HG03457 (cell line): Measurements from ENCODE around the gene DPP3.

ENCODE experiments used
- ATAC-seq: cut with Tn5 transposase; IDR thresholded peaks from one replicate; pipeline ENCODE4 v1.9.1; 2021; ENCODE audit warnings: moderate number of reproducible peaks; ENCODE audit not compliant: unreplicated experiment

Gene DPP3

DNA sequence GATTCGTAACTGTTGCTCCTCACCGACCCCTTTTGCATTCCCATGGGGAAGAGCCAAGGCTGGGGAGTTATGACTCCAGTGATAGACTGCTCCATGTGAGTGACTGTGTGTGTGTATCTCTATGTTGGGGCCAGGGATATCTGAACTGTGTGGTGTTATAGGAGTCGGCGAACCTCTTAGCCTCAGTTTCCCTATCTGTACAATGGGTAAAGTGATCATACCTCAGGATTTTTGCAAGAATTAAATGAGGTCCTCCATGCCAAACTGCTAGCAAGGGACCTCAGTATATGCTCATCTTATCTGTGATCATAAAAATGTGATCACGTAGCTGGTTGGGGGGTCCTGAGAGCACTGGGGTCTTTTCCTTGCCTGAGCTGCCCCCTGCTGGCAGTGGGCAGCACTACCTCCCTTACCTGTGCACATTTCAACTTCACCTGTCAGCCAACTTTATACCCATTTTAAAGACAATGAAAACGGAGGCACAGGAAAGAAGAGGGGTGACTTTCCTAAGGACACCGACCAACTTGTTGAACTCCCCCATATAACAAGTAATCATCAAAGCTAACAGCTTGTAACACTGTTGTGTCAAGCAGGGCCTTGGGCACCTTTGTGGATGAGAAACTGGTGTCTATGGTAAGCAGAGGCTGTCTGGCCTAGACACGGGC, 1.4 kb upstream of the DPP3 start:
- ATAC-seq: no peak

DNA sequence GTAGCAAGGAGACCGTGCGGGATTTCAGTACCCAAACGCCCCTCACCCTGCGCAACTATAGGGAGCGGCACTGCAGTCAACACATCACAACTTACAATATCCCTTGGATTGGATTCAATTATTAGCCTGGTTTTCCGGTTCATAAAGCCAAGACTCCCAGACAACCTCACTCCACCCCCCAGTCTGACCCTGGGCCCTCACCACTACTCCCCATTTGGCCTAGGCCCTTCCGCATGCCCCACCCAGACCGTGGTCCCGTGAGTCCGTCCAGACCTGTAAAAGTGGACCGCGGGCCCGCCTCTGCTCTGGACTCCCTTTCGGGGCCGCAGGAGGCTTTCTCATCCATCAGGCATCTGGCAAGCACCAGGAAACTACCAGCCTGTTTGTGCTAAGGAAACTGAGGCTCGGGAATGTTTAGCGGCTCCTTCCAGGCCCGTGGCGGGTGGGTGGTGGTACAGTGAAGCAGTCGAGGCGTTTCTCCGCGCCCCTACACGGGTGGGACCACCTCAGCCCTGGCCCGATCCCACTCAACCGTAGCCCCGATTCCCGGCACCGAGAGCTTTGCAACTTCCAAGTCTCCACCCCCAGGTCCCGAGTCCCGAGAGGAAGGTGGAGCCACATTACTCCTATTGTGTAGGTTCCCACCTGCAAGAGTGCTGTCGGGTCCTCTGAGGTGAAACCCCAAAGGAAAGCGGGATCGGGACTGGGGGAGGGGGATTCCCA, 679 bp upstream of the DPP3 start:
- no peak for ATAC-seq

DNA sequence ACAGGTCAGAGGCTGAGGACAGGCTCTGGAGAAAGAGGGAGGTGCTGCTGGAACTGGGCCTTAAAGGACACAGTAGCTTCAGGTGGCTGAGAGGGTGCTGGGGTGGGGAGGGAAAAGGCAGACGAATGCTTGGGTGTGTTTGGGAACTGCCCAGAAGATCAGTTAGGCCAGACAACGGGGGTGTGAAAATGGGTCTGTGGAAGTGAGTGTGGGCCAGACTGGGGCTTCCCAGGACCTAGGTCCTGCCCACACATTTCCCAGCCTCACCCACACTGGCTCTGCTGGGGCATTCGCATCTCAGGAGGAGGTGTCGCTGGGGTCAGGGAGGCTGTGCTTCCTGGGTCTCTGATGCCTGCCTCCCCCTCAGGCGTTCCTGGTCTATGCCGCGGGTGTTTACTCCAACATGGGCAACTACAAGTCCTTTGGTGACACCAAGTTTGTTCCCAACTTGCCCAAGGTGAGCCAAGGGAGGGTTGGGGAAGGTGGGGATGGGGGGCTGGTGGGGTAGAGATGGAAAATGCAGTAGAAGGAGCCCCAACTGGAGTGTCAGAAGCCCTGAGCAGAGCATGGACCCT, 4.7 kb downstream of the DPP3 start:
- no peak for ATAC-seq

DNA sequence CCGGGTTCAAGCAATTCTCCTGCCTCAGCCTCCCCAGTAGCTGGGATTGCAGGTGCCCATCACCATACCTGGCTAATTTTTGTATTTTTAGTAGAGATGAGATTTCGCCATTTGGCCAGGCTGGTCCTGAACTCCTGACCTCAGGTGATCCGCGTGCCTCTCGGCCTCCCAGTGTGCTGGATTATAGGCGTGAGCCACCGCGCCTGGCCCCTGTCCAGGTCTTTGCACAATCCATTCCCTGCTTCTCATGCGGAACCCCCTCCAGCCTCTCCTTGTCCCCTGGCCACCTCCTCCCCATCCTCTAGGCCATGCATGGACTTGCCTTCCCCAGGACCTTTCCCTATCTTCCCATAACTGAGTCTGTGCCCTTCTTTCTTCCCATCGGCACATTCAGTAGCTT, 8.7 kb downstream of the DPP3 start:
- ATAC-seq: no peak

DNA sequence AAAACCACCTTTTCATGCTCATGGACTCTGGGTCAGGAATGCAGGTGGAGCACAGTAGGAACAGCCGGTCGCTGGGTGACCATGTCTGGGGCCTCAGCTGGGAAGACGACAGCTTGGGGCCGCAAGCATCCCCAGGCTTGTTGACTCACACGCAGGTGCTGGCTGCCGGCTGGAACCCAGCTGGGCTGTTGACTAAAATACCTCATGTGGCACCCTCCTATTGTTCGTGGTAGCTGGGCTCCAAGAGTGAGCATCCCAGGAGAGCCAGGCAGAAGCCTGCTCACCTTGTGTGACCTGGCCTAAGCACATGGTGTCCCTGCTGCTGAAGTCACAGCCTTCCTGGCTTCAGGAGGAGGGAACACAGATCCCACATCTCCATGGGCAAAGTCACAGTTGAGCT, 9.4 kb downstream of the DPP3 start:
- ATAC-seq: no peak

DNA sequence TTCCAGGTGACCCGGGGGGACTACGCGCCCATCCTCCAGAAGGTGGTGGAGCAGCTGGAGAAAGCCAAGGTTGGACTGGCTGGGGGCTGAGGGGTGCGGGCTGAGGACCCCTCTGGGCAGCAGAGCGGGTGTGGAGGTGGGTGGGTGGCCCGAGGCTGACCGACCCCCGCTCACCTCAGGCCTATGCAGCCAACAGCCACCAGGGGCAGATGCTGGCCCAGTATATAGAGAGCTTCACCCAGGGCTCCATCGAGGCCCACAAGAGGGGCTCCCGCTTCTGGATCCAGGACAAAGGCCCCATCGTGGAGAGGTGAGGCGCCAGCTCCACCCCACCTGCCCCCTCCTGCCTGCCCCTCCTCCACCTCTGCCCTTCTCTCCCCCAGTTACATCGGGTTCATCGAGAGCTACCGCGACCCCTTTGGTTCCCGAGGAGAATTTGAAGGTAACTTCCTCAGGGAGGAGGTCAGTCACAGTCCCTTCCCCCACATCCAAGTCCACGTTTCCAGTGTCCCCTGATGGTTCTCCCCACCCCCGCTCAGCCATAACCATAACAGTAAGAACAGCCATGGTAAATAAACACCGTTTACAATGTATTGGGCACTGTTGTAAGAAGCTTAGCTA, 11.2 kb downstream of the DPP3 start:
- ATAC-seq: no peak

DNA sequence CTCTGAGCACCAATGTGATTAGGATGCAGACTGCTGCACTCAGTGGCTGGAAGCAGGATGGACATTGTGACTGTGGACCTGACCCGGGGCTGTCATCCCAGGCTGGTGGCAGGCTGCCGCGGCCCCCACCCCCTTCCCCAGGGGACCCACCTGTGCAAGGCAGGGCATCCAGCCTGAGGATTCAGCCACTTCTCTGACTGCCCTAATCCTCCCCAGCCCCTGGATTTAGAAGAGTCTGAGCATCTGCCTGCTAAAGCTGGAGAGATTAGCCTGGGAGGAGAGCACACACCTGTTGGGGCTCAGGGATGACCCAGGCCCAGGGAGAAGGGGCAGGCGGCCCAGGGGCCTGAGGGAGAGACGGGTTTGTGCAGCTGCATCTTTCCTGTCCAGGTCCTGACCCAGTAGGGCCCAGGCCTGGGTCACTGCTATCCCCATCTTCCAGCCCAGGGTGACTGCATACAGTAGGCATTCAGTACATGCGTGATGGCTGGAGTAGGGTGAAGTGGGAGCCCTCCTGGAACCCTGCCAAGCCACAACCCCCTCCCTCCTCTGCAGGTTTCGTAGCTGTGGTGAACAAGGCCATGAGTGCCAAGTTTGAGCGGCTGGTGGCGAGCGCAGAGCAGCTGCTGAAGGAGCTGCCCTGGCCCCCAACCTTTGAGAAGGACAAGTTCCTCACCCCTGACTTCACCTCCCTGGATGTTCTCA, 12.1 kb downstream of the DPP3 start:
- no peak for ATAC-seq

DNA sequence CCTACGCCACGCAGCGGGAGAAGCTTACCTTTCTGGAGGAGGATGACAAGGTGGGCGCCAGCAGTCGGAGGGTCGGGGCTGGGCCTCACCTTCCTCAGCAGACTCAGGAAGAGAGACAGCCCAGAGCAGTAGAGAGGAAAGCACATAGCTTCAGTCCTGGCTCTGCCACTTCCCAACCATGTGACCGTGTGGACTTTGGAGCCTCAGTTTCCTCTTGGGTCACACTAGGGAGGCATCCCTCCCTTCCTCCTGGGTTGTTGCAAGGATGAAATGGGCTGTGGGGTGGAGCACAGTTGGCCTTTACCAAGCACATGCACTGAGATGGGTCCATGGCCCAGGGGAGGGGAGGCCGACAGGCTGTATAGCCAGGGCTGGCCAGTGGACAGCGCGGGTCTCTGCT, 12.9 kb downstream of the DPP3 start:
- ATAC-seq: no peak

DNA sequence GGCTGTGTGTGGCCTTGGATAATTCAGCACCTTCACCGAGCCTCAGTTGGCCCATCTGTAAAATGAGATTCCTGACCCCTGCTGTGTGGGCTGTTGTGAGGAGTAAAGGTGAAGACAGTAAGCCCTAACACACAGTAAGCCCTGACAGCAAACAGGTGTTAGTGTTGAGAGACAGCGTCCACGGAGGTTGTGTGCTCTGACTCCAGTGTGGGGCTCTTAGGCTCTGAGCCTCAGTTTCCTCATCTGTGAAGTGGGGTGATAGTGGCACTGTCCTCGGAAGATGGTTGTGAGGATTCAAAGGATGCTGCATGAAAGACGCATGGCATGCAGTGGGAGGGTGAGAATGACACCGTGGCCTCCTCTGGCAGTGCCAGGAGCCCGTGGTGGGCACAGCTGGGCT, 14.2 kb downstream of the DPP3 start:
- no peak for ATAC-seq

DNA sequence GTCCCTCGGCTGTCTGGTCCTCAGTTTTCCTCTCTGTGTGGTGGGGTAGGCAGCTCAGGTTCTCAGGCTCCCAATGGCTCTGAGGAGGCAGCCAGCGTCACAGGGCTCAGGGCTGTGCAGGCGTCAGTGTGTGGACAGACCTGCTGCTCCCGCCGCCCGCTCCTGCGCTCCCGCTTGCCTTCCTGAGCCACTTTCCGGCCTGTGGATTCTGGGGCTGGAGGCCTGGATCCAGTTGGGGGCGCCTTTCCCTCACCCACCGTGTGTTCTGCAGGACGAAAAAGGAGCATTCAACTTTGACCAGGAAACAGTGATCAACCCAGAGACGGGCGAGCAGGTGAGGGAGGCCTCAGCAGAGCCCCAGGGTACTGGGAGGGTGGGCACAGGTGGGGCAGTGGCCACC, 14.7 kb downstream of the DPP3 start:
- ATAC-seq: no peak

DNA sequence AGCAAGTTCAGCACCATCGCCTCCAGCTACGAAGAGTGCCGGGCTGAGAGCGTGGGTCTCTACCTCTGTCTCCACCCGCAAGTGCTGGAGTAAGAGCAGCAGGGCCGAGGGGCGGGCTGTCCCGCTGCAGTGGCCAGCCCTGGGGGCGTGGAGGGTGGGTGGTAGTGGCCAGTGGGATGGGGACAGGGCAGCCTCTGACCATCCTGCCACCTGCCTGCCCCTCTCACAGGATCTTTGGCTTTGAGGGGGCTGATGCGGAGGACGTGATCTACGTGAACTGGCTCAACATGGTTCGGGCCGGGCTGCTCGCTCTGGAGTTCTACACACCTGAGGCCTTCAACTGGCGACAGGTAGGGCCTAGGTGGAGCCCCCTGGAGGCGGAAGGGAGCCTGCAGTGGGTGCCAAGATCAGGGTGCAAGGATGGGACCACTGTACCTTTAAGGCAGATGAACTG, 15.2 kb downstream of the DPP3 start:
- no peak for ATAC-seq

DNA sequence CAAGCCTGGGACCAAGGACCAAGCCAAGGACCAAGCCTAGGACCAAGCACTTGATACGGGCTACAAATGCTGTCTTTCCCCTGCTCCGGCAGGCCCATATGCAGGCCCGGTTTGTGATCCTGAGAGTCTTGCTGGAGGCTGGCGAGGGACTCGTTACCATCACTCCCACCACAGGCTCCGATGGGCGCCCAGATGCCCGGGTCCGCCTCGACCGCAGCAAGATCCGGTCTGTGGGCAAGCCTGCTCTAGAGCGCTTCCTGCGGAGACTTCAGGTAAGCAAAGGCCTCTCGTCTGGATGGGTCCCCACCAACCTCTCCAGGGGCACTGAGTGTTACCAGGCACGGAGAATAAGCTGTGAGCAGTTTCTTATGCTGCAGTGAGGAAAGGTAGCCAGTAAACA, 17.0 kb downstream of the DPP3 start:
- ATAC-seq: no peak

DNA sequence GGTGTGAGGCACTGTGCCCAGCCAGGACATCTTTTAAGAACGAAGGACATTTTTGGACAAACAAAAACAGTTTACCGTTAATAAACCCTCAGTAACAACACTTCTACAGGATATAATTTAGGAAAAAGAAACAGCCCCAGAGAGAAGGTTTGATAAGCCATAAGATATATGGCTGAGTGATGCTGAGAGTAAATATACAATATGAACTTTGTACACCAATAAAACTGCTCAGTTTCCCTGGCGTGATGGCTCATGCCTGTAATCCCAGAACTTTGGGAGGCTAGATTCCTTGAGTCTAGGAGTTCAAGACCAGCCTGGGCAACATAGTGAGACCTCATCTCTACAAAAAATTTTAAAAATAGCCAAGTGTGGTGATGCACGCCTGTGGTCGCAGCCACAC, 18.3 kb downstream of the DPP3 start:
- no peak for ATAC-seq

DNA sequence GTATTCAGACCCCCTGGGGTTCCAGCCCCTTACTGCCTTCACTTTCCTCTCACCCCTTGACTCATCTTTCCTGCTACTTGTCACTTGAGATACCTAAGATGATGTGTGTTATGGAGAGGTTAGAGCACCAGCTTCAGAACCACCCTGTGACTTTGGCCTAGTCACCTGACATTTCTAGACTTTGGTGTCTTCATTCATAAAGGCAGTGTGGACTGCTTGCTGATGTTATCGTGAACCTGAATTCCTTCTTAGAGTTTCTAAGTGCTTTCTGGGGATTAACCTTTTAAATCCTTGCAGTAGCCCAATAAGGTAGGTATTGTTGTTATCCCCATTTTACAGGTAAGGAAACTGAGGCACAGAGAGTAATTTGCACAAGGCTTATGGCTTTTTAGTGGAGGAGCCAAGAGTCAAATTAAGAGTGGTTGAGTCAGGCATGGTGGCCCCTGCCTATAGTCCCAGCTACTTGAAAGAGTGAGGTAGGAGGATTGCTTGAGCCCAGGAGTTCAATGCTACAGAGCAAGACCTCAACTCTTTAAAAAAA, 25.1 kb downstream of the DPP3 start:
- no peak for ATAC-seq

DNA sequence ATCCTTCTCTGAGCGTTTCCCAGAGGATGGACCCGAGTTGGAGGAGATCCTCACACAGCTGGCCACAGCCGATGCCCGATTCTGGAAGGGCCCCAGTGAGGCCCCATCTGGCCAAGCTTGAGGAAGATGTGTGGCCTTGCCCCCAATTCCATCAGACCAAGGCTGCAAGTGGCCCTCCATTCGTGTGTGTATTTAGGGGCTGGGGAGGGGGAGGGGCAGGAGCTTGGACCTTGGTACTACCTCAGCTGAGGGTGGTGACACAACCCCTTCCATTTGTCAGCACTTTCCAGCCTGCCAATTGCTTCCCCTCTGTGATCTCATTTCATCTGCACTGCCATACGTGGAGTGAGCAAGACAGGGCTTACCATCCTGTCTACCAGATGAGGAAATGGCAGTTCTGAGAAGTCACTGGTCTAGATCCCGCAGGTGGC, 28.9 kb downstream of the DPP3 start:
- no peak for ATAC-seq

DNA sequence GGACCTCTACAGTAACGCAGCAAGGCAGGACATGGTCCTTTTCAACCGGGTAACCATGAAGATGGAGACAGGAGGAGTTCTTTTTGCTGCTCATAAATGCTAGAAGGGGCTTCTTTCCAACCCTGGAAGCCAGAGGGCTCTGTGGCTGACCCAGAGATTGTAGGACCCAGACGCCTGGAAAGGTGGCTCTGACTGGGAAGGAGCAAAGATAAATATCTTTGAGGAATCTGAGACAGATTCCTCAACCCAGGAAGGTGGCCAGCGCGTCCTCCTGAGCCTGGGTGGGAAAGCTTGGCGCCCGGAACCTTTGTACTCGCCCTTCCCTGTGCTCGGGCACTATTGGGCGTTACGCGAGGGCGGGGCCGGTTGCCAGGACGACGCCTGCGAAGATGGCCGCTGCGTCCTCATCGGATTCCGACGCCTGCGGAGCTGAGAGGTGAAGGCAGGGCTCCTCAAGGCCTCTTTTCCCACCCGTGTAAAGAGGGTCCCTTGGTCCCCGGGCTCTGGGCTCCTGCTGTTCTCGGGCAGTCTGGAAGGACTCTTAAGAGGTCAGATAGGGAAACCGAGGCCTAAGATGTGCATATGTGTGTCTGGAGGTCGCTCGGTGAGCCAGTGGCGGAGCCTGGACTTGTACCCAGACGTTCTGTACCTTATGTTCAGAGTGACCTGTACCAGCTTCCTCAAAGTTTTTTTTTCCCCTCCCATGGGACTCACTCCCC, 30.2 kb downstream of the DPP3 start, which contains the start of gene BBS1:
Gene BBS1 (plus strand): TSS at position 365 of the 719 bp plus-strand sequence. CDS start 25 bp downstream, at position 390.
- no peak for ATAC-seq

DNA sequence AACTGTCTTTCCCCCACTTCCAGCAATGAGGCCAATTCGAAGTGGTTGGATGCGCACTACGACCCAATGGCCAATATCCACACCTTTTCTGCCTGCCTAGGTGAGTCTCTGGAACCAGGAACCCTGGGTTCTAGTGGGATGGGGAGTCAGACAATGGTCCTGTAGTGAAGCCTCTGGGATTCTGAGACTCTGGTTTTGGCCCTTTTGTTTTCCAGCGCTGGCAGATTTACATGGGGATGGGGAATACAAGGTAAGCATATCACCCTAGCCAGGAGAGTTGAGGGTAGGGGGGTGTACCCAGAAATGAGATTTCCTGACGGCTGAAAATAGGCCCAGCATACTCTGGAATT, 30.7 kb downstream of the DPP3 start:
- no peak for ATAC-seq

DNA sequence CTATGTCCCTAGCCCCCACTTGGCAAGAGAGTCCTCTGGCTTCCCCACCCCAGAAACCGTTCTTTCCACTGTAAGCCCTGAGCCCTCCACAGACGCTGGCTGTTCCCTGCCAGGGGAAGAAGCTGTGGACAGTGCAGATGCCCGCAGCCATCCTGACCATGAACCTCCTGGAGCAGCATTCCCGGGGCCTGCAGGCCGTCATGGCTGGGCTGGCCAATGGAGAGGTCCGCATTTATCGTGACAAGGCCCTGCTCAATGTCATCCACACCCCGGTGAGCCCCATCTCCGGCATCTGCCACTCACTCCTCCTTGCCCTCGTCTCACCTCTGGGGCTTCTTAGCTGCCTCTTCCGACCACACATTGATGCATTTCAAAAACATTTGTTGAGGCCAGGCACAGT, 43.4 kb downstream of the DPP3 start:
- no peak for ATAC-seq

DNA sequence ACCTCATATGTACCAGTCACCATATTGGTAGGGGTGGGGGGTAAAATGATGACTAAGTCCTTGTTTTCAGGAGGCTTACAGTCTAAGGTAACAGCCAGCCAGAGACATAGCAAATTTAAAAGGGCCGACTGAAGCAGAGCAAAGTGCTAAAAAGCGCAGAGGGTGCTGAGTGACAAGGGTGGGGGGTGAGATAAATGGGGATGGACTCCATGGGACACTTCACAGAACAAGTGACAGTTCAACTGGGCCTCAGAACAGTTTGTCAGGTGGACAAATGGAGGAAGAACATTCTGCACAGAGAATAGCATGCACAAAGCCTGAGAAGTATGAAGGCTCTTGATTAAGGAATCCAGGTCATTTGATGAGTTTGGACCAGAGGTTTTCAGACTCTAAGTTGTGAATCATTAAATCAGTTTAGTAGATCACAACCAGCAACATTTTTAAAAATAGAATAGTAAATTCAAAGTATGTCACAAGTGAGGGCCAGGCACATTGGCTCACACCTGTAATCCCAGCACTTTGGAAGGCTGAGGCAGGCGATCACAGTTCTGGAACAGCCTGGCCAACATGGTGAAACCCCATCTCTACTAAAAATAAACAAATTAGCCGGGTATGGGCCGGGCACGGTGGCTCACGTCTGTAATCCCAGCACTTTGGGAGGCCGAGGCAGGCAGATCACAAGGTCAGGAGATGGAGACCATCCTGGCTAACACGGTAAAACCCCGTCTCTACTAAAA, 44.2 kb downstream of the DPP3 start:
- no peak for ATAC-seq

DNA sequence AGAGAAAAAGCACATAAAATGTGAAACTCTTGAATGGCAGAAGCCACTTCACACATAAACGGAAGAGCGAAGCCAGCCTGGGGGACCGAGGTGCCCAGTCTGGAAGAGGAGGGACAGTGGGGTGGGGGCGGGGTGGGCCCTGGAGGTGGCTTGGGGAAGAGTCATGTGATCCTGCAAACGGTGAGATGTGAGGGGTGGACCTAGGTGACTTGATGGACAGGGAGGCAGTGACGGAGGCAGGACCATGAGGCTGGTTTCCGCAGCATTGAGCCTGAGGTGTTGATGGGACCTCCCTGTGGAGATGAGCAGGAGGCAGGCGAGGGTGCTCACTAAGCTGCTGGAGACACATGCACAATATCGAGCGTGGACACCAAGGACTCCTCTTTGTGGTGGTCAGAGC, 48.8 kb downstream of the DPP3 start:
- ATAC-seq: no peak
